ENCODE data around the gene MRPL20.

DNA sequence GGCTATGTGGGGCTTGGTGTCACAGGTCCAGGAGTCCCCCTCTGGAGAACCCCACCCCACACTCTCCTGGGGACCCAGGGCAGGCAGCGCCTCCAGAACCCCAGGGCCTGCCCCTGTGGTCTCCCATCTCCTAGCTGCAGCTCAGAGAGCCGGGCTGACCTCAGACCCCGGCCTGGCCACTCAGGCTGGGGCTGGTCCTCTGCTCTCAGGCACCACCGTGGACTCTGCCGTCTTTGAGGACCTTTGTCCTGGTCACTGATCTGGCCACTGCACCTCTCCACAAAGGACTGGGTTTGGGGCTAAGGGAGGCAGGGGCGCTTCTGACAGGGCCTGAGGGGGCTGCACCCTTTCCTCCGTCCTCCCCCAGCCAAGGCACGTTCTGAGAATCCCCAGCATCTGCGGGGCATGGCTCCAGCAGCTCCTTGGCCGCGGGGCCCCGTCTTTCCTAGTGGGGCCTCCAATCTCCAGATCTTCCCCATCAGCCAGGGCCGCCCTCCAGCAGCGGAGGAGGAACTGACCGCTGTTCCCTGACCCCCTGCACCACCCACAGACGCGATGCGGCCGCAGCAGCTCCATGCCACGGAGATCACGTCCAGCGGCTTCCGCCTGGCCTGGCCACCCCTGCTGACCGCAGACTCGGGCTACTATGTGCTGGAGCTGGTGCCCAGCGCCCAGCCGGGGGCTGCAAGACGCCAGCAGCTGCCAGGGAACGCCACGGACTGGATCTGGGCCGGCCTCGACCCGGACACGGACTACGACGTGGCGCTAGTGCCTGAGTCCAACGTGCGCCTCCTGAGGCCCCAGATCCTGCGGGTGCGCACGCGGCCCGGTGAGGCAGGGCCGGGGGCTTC, 31.7 kb upstream of the MRPL20 start:
- TF ChIP-seq, protein P1, sequence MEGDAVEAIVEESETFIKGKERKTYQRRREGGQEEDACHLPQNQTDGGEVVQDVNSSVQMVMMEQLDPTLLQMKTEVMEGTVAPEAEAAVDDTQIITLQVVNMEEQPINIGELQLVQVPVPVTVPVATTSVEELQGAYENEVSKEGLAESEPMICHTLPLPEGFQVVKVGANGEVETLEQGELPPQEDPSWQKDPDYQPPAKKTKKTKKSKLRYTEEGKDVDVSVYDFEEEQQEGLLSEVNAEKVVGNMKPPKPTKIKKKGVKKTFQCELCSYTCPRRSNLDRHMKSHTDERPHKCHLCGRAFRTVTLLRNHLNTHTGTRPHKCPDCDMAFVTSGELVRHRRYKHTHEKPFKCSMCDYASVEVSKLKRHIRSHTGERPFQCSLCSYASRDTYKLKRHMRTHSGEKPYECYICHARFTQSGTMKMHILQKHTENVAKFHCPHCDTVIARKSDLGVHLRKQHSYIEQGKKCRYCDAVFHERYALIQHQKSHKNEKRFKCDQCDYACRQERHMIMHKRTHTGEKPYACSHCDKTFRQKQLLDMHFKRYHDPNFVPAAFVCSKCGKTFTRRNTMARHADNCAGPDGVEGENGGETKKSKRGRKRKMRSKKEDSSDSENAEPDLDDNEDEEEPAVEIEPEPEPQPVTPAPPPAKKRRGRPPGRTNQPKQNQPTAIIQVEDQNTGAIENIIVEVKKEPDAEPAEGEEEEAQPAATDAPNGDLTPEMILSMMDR (IDR thresholded peaks at IDR 0.05 in 8 of 11, conservative IDR thresholded peaks at IDR 0.05 in 3 of 11) = no peak
- TF ChIP-seq POLR2A (IDR thresholded peaks at IDR 0.05) = no peak

Measured in spleen (tissue), 7 donors.